Testis (tissue), 2 donors: ENCODE data around the gene LEO1.

Source experiments
- POLR2A ChIP-seq: fragments of 450-650 bp; IDR thresholded peaks from one replicate; pipeline ENCODE4 v1.6.1; 2017; ENCODE audit warnings: antibody characterized with exemption, mild to moderate bottlenecking, moderate library complexity
- TF ChIP-seq, protein P1 (sequence below), 3 experiments: fragments of 450-650 bp in 2 of 3; fragments of 200-600 bp in 1 of 3; sonication (generic) in 1 of 3; IDR thresholded peaks; one replicate each; pipeline ENCODE4 v1.5.1; 2016 to 2019; ENCODE audit warnings: antibody characterized with exemption in 3 of 3, mild to moderate bottlenecking in 2 of 3, moderate library complexity in 1 of 3

DNA sequence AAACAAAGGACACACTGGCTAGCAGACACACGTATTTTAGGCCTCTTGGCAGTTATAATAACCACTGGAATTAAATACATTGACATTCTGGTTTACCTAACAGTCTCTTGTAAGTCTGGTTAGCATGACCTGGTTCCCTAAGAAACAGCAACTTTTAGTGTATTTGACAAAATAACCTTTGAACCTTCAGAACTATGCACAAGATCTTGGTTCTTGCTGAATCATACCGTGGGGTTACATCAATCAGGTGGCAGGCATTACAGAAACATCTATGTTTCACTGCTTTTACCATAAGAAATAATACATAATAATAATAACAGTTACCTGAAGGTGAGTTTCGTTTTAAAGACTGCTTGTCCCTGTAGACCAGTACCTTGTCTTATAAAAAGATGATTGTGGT lies 18.8 kb downstream of the LEO1 start:
- no peak for TF ChIP-seq POLR2A
- TF ChIP-seq, protein P1, sequence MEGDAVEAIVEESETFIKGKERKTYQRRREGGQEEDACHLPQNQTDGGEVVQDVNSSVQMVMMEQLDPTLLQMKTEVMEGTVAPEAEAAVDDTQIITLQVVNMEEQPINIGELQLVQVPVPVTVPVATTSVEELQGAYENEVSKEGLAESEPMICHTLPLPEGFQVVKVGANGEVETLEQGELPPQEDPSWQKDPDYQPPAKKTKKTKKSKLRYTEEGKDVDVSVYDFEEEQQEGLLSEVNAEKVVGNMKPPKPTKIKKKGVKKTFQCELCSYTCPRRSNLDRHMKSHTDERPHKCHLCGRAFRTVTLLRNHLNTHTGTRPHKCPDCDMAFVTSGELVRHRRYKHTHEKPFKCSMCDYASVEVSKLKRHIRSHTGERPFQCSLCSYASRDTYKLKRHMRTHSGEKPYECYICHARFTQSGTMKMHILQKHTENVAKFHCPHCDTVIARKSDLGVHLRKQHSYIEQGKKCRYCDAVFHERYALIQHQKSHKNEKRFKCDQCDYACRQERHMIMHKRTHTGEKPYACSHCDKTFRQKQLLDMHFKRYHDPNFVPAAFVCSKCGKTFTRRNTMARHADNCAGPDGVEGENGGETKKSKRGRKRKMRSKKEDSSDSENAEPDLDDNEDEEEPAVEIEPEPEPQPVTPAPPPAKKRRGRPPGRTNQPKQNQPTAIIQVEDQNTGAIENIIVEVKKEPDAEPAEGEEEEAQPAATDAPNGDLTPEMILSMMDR (IDR thresholded peaks at IDR 0.05) = no peak
